Measurements from ENCODE around the gene RDH8.
A peak's percentile ranks its signal among the peaks of the same experiment; 100 is the strongest.

RDH8 gene

GRCh38 chr19:10013316-10013715 is at the start of gene RDH8:
RDH8 (plus strand) TSS chr19:10013483; CDS start chr19:10013498, 15 bp downstream.
- DNase-seq (ENCODE audit: low spot score) = no peak

- DNase-seq (ENCODE audit: low spot score) = no peak
Observed at GRCh38 chr19:9966024-9966423, 47.3 kb upstream of the RDH8 start.

- no peak for DNase-seq (ENCODE audit: low spot score)
Observed at GRCh38 chr19:9966448-9966847, 46.8 kb upstream of the RDH8 start.

- no peak for DNase-seq (ENCODE audit: low spot score)
Observed at GRCh38 chr19:9967326-9967725, 46.0 kb upstream of the RDH8 start.

- no peak for DNase-seq (ENCODE audit: low spot score)
Observed at GRCh38 chr19:9968820-9969687, 44.2 kb upstream of the RDH8 start.

GRCh38 chr19:9969688-9969975 is 43.7 kb upstream of the RDH8 start:
- DNase-seq (ENCODE audit: low spot score) = no peak

GRCh38 chr19:9970481-9970880 is 42.8 kb upstream of the RDH8 start:
- DNase-seq (ENCODE audit: low spot score) = no peak

GRCh38 chr19:9971166-9971897 is 42.0 kb upstream of the RDH8 start:
- DNase-seq (ENCODE audit: low spot score) = no peak

- no peak for DNase-seq (ENCODE audit: low spot score)
Observed at GRCh38 chr19:9972103-9972502, 41.2 kb upstream of the RDH8 start.

- DNase-seq (ENCODE audit: low spot score) = no peak
Observed at GRCh38 chr19:9981406-9982260, 31.6 kb upstream of the RDH8 start.

GRCh38 chr19:9986787-9987281 is 26.4 kb upstream of the RDH8 start:
- DNase-seq (ENCODE audit: low spot score) = no peak

GRCh38 chr19:9989504-9989903 is 23.8 kb upstream of the RDH8 start:
- DNase-seq (ENCODE audit: low spot score) = no peak

GRCh38 chr19:9991425-9992191 is 21.7 kb upstream of the RDH8 start:
- no peak for DNase-seq (ENCODE audit: low spot score)

- DNase-seq (ENCODE audit: low spot score) = no peak
Observed at GRCh38 chr19:9995084-9995483, 18.2 kb upstream of the RDH8 start.

GRCh38 chr19:9995999-9996398 is 17.3 kb upstream of the RDH8 start:
- DNase-seq (ENCODE audit: low spot score) = no peak

- DNase-seq (ENCODE audit: low spot score) = no peak
Observed at GRCh38 chr19:9996541-9996940, 16.7 kb upstream of the RDH8 start.

- peak; percentile 67 for DNase-seq (ENCODE audit: low spot score)
Observed at GRCh38 chr19:10000171-10000826, 13.0 kb upstream of the RDH8 start.

GRCh38 chr19:10001899-10002298 is 11.4 kb upstream of the RDH8 start:
- no peak for DNase-seq (ENCODE audit: low spot score)

GRCh38 chr19:10003271-10003670 is 10.0 kb upstream of the RDH8 start:
- no peak for DNase-seq (ENCODE audit: low spot score)

GRCh38 chr19:10004617-10005016 is 8.7 kb upstream of the RDH8 start:
- no peak for DNase-seq (ENCODE audit: low spot score)
